DOHH2 (cell line): ENCODE results near the gene VAC14.

Source experiments
- H3F3A ChIP-seq: fragments of 200-600 bp; sonication (generic), shearing (Covaris generic); 2 replicates; pipeline ENCODE4 v1.6.0; 2016; ENCODE audit warnings: antibody characterized with exemption, mild to moderate bottlenecking; ENCODE audit not compliant: control insufficient read depth, insufficient read depth
- H3K27ac ChIP-seq: fragments of 200-600 bp; sonication (generic); 2 replicates; pipeline ENCODE4 v1.5.1; 2014; ENCODE audit warnings: low read depth, mild to moderate bottlenecking, low read length, moderate library complexity
- H3K27me3 ChIP-seq: fragments of 200-600 bp; sonication (generic); 2 replicates; pipeline ENCODE4 v1.6.1; 2014; ENCODE audit warnings: mild to moderate bottlenecking, low read length, mixed read lengths; ENCODE audit not compliant: control insufficient read depth
- H3K36me3 ChIP-seq: fragments of 200-600 bp; sonication (generic); 2 replicates; pipeline ENCODE4 v1.6.1; 2014; ENCODE audit warnings: mild to moderate bottlenecking, low read length, moderate library complexity, mixed read lengths; ENCODE audit not compliant: control insufficient read depth
- H3K4me1 ChIP-seq: fragments of 200-600 bp; sonication (generic); 2 replicates; pipeline ENCODE4 v1.6.1; 2014; ENCODE audit warnings: mild to moderate bottlenecking, low read length, mixed read lengths; ENCODE audit not compliant: control insufficient read depth
- H3K4me2 ChIP-seq: fragments of 200-600 bp; sonication (generic); 2 replicates; pipeline ENCODE4 v1.6.0; 2014; ENCODE audit warnings: mild to moderate bottlenecking, low read length, moderate library complexity
- H3K4me3 ChIP-seq: fragments of 200-600 bp; sonication (generic); 2 replicates; pipeline ENCODE4 v1.5.1; 2014; ENCODE audit warnings: mild to moderate bottlenecking, low read length, mixed read lengths
- H3K79me2 ChIP-seq: fragments of 200-600 bp; sonication (generic); 2 replicates; pipeline ENCODE4 v1.6.1; 2014; ENCODE audit warnings: mild to moderate bottlenecking, low read length, mixed read lengths; ENCODE audit not compliant: control insufficient read depth
- H3K9me2 ChIP-seq: fragments of 200-600 bp; sonication (generic); replicated peaks from 2 replicates; pipeline ENCODE4 v1.6.1; 2014; ENCODE audit warnings: mild to moderate bottlenecking, low read length, mixed read lengths; ENCODE audit not compliant: control insufficient read depth
- H3K9me3 ChIP-seq: fragments of 200-600 bp; sonication (generic); 2 replicates; pipeline ENCODE4 v1.6.1; 2014; ENCODE audit warnings: antibody characterized with exemption, low read length, mixed read lengths; ENCODE audit not compliant: control insufficient read depth, insufficient read depth
- H4K20me1 ChIP-seq: fragments of 200-600 bp; sonication (generic); 2 replicates; pipeline ENCODE4 v1.6.0; 2014; ENCODE audit warnings: low read depth, mild to moderate bottlenecking, antibody characterized with exemption, low read length, moderate library complexity; ENCODE audit not compliant: control insufficient read depth, insufficient read depth
- EZH2phosphoT487 ChIP-seq: fragments of 200-600 bp; sonication (generic); IDR thresholded peaks from 2 replicates; pipeline ENCODE4 v1.6.1; 2017; ENCODE audit warnings: borderline replicate concordance, mild to moderate bottlenecking, antibody characterized with exemption, low read length, moderate library complexity, mixed read lengths
- TF ChIP-seq, protein P1 (sequence below): fragments of 200-600 bp; sonication (generic); IDR thresholded peaks from one replicate; pipeline ENCODE4 v1.5.1; 2014; ENCODE audit warnings: antibody characterized with exemption, mild to moderate bottlenecking, low read depth, low read length; ENCODE audit not compliant: poor library complexity, severe bottlenecking

Gene VAC14

GRCh38 chr16:70648606-70649005 lies 152.4 kb downstream of the VAC14 start:
- H3K4me3 ChIP-seq = no peak overlapping the region
- no peak overlapping the region for H3K4me2 ChIP-seq
- TF ChIP-seq EZH2phosphoT487 = no peak
- TF ChIP-seq, protein P1, sequence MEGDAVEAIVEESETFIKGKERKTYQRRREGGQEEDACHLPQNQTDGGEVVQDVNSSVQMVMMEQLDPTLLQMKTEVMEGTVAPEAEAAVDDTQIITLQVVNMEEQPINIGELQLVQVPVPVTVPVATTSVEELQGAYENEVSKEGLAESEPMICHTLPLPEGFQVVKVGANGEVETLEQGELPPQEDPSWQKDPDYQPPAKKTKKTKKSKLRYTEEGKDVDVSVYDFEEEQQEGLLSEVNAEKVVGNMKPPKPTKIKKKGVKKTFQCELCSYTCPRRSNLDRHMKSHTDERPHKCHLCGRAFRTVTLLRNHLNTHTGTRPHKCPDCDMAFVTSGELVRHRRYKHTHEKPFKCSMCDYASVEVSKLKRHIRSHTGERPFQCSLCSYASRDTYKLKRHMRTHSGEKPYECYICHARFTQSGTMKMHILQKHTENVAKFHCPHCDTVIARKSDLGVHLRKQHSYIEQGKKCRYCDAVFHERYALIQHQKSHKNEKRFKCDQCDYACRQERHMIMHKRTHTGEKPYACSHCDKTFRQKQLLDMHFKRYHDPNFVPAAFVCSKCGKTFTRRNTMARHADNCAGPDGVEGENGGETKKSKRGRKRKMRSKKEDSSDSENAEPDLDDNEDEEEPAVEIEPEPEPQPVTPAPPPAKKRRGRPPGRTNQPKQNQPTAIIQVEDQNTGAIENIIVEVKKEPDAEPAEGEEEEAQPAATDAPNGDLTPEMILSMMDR = no peak
- no peaks in the 10 kb centered on the region for H3K79me2 ChIP-seq
- H3K9me2 ChIP-seq = no peaks in the 10 kb centered on the region
- no peak overlapping the region for H3K27ac ChIP-seq
- H3K9me3 ChIP-seq = peaks cover 3% of the 10 kb centered on the region; the same call in 1 of the 2 replicates
- H3K27me3 ChIP-seq = no peaks in the 10 kb centered on the region
- H3K36me3 ChIP-seq = no peaks in the 10 kb centered on the region
- peaks cover 7% of the 10 kb centered on the region for H3F3A ChIP-seq
- H3K4me1 ChIP-seq = peaks cover 13% of the 10 kb centered on the region
- H4K20me1 ChIP-seq = no peaks in the 10 kb centered on the region

GRCh38 chr16:70647441-70648359 lies 153.3 kb downstream of the VAC14 start:
- H3K4me2 ChIP-seq = no peak overlapping the region
- H3K4me1 ChIP-seq = peaks cover 9% of the 10 kb centered on the region
- H3K27ac ChIP-seq = no peak overlapping the region
- no peaks in the 10 kb centered on the region for H3K9me2 ChIP-seq
- H3K79me2 ChIP-seq = no peaks in the 10 kb centered on the region
- H4K20me1 ChIP-seq = no peaks in the 10 kb centered on the region
- no peak overlapping the region for H3K4me3 ChIP-seq
- TF ChIP-seq, protein P1 = no peak
- no peak for TF ChIP-seq EZH2phosphoT487
- H3K9me3 ChIP-seq = peaks cover 3% of the 10 kb centered on the region; the same call in 1 of the 2 replicates
- no peaks in the 10 kb centered on the region for H3K36me3 ChIP-seq
- H3F3A ChIP-seq = peaks cover 7% of the 10 kb centered on the region
- no peaks in the 10 kb centered on the region for H3K27me3 ChIP-seq

DNA sequence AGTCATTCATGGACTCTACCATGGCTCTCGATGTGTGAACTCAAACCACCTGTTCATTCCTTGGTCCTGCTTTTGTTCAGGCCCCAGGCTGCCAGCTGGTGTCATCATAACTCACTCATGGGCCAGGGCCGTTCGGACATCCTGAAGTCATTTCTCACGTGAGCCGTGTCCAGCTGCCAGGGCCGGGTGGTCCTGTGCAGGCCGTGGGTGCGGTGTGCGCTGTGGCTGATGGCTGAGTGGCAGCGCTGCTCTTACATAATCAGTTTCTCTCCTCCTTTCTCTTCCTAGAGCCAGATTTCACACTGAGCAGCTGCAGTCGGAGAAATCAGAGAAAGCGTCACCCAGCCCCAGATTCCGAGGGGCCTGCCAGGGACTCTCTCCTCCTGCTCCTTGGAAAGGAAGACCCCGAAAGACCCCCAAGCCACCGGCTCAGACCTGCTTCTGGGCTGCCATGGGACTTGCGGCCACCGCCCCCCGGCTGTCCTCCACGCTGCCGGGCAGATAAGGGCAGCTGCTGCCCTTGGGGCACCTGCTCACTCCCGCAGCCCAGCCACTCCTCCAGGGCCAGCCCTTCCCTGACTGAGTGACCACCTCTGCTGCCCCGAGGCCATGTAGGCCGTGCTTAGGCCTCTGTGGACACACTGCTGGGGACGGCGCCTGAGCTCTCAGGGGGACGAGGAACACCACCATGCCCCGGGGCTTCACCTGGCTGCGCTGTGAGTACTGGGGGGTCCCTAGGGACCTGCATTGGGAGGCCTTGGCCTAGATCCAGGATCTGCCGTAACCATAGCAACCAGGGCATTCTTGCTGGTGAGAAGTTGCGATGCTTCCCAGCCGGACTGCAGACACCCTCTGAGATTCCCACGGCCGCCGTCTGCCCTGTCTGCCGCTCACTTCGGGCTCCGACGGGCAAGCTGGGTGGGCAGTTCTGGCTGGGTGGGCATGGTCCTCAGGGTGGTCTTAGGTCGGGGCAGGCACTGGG lies 154.4 kb downstream of the VAC14 start, which contains the start of gene IL34:
Gene IL34 (plus strand): TSS at position 300 of the 982 bp plus-strand sequence. CDS start 389 bp downstream, at position 689.
- Histone ChIP-seq H3K9me3 (peaks cover 3% of the 10 kb centered on the region; the same call in 1 of the 2 replicates), H3F3A (peaks cover 7% of the 10 kb centered on the region), H3K79me2 (no peaks in the 10 kb centered on the region), H3K27me3 (no peaks in the 10 kb centered on the region), H3K4me2 (peak within 1 kb of the TSS; percentile 40; the same call in 1 of the 2 replicates), H3K36me3 (no peaks in the 10 kb centered on the region), H3K4me1 (peaks cover 9% of the 10 kb centered on the region), H4K20me1 (no peaks in the 10 kb centered on the region), H3K27ac (no peak within 1 kb of the TSS), H3K4me3 (no peak within 1 kb of the TSS), H3K9me2 (no peaks in the 10 kb centered on the region)
- TF ChIP-seq, protein P1 = no peak
- no peak for TF ChIP-seq EZH2phosphoT487
